Activated CD4-positive, alpha-beta T cell treated with anti-CD3 and anti-CD28 coated beads, Interleukin-2, amount 10 ng/mL, durations not matched to agents 7 days and 5 days (primary cell): ENCODE data around the gene TCF4. TPM values are rescaled to one million over a fixed set of nuclear protein-coding genes. Genes with fewer than 3 reads are reported as not detected.

Source experiments
- CTCF ChIA-PET: fragments of 350-600 bp; sonication (Branson Sonifier 250); formaldehyde crosslinking; loops from one replicate; lab custom pipeline; 2021; ENCODE audit warnings: antibody characterized with exemption; lab: Charles Lee
- POLR2A ChIA-PET: fragments of 350-600 bp; sonication (Branson Sonifier 250); formaldehyde crosslinking; loops from one replicate; lab custom pipeline; 2021; ENCODE audit warnings: antibody characterized with exemption; lab: Charles Lee
- DNase-seq: peaks from one replicate; pipeline ENCODE4 v3.0.0-alpha.2; 2020
- H3K27ac Mint-ChIP-seq: one replicate; pipeline ENCODE4 v1.8.0; 2021; ENCODE audit warnings: mild to moderate bottlenecking, moderate library complexity, mixed read lengths
- H3K27me3 Mint-ChIP-seq: one replicate; pipeline ENCODE4 v1.8.0; 2021; ENCODE audit warnings: mixed read lengths
- H3K36me3 Mint-ChIP-seq: one replicate; pipeline ENCODE4 v1.8.0; 2021; ENCODE audit warnings: low read depth, mixed read lengths
- H3K4me1 Mint-ChIP-seq: one replicate; pipeline ENCODE4 v1.8.0; 2021; ENCODE audit warnings: mixed read lengths
- H3K4me3 Mint-ChIP-seq: one replicate; pipeline ENCODE4 v1.8.0; 2021; ENCODE audit warnings: mild to moderate bottlenecking, moderate library complexity, mixed read lengths
- H3K9me3 Mint-ChIP-seq: one replicate; pipeline ENCODE4 v1.8.0; 2021; ENCODE audit warnings: mixed read lengths
- total RNA-seq, 2 experiments: library from RNA; stranded (reverse); gene quantifications; one replicate each; pipeline ENCODE4 v1.2.3, GENCODE V29; 2021

TCF4 gene
- total RNA-seq, 2 experiments from 2014 or later, result 1.7 to 2.4 TPM

DNA sequence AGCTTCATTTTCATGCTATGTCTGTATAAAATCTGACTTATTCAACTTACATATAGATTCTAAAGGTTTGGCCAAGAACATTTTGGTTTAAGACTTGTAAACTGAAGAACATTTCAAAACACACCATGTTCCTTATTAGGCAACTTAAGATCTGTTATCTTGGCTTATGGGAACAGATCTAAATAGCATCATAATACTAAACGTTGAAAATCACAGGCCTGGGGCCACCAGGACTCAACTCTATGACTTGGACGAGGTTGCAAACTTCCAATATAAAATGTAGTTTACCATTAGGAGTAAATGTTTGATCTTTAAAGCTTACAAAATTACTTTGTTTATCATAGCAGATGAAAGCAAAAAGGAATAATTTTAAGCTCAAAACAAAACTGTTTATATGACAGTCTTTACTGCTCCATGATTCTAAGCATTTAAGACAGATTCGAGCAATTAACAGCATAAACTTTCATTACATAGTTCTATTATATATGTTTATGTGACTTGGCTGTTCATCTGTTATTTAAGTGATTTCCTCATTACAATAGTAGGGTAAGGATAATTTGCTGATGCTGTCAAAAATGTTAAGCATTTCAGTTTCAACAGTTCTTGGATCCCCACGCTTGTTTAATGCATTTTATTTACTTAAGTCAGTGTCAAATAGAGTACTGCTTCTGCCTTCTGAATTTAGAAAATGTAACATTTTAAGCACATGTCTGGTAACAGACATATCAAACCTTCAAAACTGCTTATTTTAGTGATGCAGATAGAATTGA is 8.3 kb downstream of the TCF4 start:
- Mint-ChIP-seq H3K27ac (no peak overlapping the region), H3K9me3 (no peaks in the 10 kb centered on the region), H3K27me3 (peaks cover 8% of the 10 kb centered on the region), H3K4me1 (peaks cover 8% of the 10 kb centered on the region), H3K4me3 (no peak overlapping the region), H3K36me3 (no peaks in the 10 kb centered on the region)
- ChIA-PET POLR2A (no interaction called here), CTCF (no interaction called here)
- no peak for DNase-seq

DNA sequence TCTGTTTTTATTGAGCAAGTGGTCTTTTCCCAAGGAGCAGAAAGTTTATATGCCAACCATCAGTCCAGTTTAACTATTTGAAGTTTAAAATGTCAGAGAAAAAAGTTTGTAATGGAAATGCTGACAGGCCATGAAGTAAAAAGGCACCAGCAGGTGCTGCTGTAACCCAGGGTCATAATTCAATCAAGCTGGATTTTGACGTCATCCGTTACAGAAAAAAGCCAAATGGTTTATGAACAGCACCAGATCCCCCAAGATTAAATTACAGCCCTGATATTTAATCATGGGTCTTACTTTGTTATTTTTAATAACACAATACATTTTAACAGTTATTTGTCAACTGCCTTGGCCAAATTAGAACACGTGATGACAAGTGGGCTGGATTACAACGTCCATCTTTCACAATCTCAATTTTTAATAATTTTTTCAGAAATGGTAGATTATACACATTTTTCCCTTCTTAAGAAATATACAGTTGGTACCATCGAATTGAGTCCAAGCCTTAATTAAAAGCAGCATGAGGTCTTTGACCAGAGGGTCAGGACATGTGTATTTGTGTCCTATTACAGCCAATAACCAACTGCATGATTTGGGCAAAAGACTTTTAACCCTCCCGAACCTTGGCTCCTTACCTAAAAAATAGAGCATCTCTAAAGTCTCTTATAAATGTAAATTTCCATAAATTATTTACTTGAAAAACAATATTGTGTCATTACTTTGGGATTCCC is 10.0 kb downstream of the TCF4 start:
- CTCF ChIA-PET, result no interaction called here
- H3K36me3 Mint-ChIP-seq, result no peaks in the 10 kb centered on the region

DNA sequence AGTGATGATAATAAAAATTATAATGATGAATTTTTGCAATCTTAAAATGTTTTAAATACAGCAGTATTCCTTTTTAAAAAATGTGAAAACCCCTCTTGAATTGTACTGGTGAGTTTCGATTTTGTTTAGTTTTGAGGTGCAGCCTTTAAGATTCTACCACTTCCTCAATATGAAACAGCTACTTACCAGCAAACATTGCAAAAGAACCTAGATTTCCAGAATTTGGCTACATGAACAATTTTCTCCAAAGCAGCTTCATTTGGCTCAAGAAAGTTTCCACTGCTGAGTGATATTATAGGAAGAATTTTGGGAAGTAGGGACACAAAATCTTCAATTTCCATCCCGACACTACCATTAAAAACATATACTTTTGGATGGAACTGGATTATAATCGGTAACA is 12.0 kb downstream of the TCF4 start:
- no peaks in the 10 kb centered on the region for H3K27me3 Mint-ChIP-seq
- H3K36me3 Mint-ChIP-seq, result no peaks in the 10 kb centered on the region
- no peak overlapping the region for H3K27ac Mint-ChIP-seq
- POLR2A ChIA-PET, result no interaction called here
- no peak overlapping the region for H3K4me3 Mint-ChIP-seq
- H3K9me3 Mint-ChIP-seq, result no peaks in the 10 kb centered on the region
- DNase-seq, result no peak
- CTCF ChIA-PET, result no interaction called here
- peaks cover 8% of the 10 kb centered on the region for H3K4me1 Mint-ChIP-seq

More for the DNA sequence above, 10.0 kb downstream of the TCF4 start:
- Mint-ChIP-seq H3K27me3 (peaks cover 3% of the 10 kb centered on the region), H3K9me3 (no peaks in the 10 kb centered on the region), H3K27ac (no peak overlapping the region), H3K4me3 (no peak overlapping the region), H3K4me1 (peaks cover 8% of the 10 kb centered on the region)
- DNase-seq, result no peak
- POLR2A ChIA-PET, result no interaction called here

DNA sequence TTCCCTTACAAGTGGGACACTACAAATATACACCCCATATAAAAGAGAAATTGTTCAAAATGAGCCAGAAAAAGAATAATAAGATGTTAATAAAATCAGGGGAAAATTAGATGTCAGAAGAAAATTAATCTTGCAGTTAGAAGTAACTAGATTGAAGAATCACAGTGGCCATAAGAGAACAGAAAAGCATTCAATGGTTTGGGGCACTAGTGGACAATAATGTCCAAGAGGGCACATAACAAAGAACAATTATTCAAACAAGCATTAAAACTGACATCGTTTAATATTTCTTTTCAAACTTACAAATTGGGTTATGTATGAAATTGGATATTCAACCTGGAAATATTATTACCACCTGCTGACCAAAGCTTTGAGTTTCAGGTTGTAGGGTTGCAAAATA is 12.9 kb downstream of the TCF4 start:
- Mint-ChIP-seq H3K27me3 (no peaks in the 10 kb centered on the region), H3K4me1 (peaks cover 8% of the 10 kb centered on the region), H3K27ac (no peak overlapping the region), H3K36me3 (no peaks in the 10 kb centered on the region), H3K9me3 (no peaks in the 10 kb centered on the region), H3K4me3 (no peak overlapping the region)
- DNase-seq, result no peak
- CTCF ChIA-PET, result no interaction called here
- POLR2A ChIA-PET, result no interaction called here

DNA sequence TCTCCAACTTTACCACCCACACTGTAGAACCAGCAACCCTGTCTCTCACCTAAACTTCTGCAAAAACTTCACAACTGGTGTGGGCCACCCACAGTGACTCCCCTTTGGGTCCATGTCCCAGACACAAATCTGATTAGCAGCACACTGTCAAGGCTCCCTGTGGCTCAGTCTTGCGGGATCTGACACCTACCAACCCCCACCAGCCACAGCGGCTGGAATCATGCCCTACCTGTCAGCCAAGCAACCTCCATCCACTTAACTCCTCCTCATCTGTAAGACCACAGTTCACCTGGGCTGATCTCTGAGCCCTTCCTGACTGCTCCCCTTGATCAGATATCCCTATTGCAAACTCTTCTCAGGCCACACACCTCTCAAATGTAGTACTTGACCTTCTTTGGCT is 14.6 kb downstream of the TCF4 start:
- H3K27ac Mint-ChIP-seq, result no peak overlapping the region
- no peaks in the 10 kb centered on the region for H3K36me3 Mint-ChIP-seq
- ChIA-PET POLR2A (no interaction called here), CTCF (no interaction called here)
- H3K27me3 Mint-ChIP-seq, result peaks cover 1% of the 10 kb centered on the region
- H3K4me3 Mint-ChIP-seq, result no peak overlapping the region
- no peaks in the 10 kb centered on the region for H3K9me3 Mint-ChIP-seq
- peaks cover 8% of the 10 kb centered on the region for H3K4me1 Mint-ChIP-seq
- DNase-seq, result no peak

DNA sequence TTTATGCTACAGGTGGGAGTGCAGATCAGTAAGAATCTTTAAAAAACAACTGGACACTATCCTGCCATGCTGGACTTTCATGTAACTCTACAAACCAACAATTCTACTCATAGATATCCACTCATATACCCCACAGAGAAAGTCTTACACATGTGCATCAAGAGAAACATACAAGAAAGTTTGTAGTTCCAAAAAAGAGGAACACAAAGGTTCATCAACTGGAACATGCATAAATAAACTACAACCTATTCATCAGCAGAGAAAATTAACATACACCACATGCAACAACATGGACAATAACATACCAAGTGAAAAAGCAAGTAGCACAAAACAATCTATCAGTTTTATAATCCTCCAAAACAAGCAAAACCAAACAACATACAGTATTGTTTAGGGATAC is 17.0 kb downstream of the TCF4 start:
- peaks cover 1% of the 10 kb centered on the region for H3K27me3 Mint-ChIP-seq
- ChIA-PET CTCF (no interaction called here), POLR2A (no interaction called here)
- no peak for DNase-seq
- peaks cover 2% of the 10 kb centered on the region for H3K4me1 Mint-ChIP-seq
- H3K27ac Mint-ChIP-seq, result no peak overlapping the region
- H3K36me3 Mint-ChIP-seq, result no peaks in the 10 kb centered on the region
- H3K9me3 Mint-ChIP-seq, result no peaks in the 10 kb centered on the region
- H3K4me3 Mint-ChIP-seq, result no peak overlapping the region

DNA sequence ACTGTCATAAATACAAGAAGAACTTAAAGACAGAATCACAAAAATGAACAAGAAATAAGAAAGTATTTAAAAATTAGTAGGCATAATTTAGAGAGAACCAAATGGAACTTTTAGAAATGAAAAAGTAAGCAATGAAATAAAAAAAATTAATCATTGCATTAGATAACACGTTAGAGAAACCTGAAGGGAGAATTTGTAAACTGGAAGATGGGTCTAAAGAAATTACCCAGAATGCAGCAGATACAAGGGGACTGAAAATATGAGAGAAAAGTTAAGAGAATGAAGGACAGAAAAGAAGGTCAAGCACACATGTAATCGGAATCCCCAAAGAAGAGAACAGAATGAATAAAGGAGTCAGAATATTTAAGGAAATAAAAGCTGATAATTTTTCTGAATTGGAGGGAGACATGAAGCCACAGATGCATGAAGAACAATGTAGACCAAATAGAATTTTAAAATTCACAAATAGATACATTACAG is 21.5 kb downstream of the TCF4 start:
- Mint-ChIP-seq H3K27me3 (peaks cover 1% of the 10 kb centered on the region), H3K9me3 (no peaks in the 10 kb centered on the region), H3K27ac (no peak overlapping the region), H3K36me3 (no peaks in the 10 kb centered on the region), H3K4me1 (no peaks in the 10 kb centered on the region), H3K4me3 (no peak overlapping the region)
- CTCF ChIA-PET, result no interaction called here
- no peak for DNase-seq
- POLR2A ChIA-PET, result no interaction called here

DNA sequence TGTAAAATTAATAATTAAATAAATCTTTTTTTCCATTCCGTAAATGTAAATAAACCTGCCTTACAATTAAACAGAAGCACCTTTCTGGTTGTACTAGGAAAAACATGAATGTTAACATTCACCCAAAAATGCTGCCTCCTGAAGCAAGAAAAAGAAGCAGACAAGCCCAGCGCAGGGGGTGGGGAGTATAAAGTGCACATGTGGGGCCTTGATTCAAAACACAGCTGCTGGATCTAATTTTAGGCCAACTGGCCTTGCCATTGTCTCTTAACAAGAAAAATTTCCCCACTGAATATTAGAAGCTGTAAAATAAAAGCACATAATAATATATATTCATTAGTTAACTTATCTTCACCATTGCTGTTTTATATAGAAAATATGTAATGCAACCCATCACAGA is 28.3 kb downstream of the TCF4 start:
- Mint-ChIP-seq H3K27me3 (no peaks in the 10 kb centered on the region), H3K27ac (no peak overlapping the region), H3K36me3 (no peaks in the 10 kb centered on the region), H3K9me3 (no peaks in the 10 kb centered on the region), H3K4me1 (no peaks in the 10 kb centered on the region), H3K4me3 (no peak overlapping the region)
- CTCF ChIA-PET, result no interaction called here
- POLR2A ChIA-PET, result no interaction called here
- DNase-seq, result no peak

DNA sequence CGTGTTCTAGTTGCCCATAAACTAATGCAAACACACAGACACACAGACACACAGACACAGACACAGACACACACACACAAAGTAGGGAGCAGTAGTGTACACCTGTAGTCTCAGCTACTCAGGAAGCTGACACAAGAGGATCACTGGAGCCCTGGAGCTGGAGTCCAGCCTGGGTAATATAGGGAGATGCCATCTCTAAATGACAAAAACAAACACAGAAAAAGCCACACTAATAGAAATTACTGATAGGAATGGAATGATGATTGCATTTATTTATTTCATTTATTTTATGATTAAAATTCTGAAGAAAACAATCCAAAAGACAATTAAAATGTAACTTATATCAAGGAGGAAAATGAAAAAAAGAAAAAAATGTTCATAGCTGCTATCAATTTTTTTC is 30.8 kb downstream of the TCF4 start:
- Mint-ChIP-seq H3K9me3 (no peaks in the 10 kb centered on the region), H3K27ac (no peak overlapping the region), H3K4me3 (no peak overlapping the region), H3K27me3 (no peaks in the 10 kb centered on the region), H3K36me3 (no peaks in the 10 kb centered on the region), H3K4me1 (no peaks in the 10 kb centered on the region)
- no peak for DNase-seq
- ChIA-PET CTCF (no interaction called here), POLR2A (no interaction called here)

DNA sequence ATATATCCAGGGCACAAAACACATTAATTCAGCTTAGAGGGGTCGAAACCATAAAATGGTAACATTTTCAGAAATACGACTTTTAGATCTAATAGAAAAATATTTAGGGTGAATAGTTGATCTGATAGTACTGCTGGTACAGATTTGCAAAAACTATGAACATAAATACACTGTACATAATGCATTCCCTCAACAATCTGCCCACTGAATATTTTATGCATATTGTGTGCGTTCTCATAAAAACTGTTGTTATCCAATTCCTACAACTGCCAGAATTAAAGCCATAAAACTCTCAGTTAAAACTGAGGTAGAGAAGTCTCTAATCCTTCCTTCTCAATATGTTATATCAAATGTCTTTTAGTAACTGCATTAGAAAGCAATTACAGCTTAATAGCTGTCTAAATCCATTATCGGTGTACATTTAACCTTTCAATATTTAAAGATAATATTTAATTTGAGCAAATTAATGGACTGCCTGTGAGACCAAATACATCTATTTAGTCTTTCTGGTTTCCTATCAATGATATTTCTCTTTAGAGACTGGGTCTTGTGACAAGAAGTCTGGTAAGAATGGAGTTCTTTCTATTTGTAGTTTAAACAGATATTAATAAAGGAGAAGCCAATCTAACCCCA is 32.5 kb downstream of the TCF4 start:
- H3K9me3 Mint-ChIP-seq, result no peaks in the 10 kb centered on the region
- no peaks in the 10 kb centered on the region for H3K27me3 Mint-ChIP-seq

DNA sequence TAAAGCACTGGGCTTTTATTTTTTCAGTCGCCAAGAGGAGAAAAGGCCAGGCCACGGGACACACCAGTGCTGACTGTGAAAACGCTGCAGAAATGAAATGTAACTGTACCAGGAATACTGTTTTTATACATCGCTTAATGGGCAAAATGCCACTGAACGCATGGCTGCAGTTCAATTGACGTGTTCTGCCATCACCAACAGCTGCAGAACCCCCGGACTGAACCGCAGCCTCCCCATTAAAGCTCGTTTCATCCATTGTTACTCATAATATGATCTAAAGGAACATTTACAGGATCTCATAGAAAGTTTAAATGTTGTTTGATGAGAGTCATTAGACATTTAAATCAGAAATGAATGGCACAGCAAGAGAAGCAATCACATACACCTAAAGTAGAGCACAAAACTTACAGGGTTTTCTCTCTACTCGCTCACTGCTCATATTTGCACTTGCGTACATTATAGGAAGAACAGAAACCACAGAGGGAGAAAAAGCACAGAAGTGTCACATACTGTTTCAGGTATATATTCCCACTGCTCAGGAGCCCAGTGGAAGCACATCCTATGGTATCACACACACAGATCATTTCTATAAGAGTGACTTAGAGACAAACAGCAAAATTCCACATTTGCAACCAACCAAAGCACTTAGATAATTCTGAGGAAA is 35.3 kb downstream of the TCF4 start:
- ChIA-PET POLR2A (no interaction called here), CTCF (no interaction called here)
- Mint-ChIP-seq H3K27me3 (peaks cover 1% of the 10 kb centered on the region), H3K4me3 (no peak overlapping the region), H3K9me3 (no peaks in the 10 kb centered on the region), H3K36me3 (no peaks in the 10 kb centered on the region), H3K4me1 (no peaks in the 10 kb centered on the region), H3K27ac (no peak overlapping the region)
- DNase-seq, result no peak

More for the DNA sequence above, 32.5 kb downstream of the TCF4 start:
- DNase-seq, result no peak
- CTCF ChIA-PET, result no interaction called here
- Mint-ChIP-seq H3K36me3 (no peaks in the 10 kb centered on the region), H3K4me3 (no peak overlapping the region), H3K27ac (no peak overlapping the region), H3K4me1 (no peaks in the 10 kb centered on the region)
- POLR2A ChIA-PET, result no interaction called here

DNA sequence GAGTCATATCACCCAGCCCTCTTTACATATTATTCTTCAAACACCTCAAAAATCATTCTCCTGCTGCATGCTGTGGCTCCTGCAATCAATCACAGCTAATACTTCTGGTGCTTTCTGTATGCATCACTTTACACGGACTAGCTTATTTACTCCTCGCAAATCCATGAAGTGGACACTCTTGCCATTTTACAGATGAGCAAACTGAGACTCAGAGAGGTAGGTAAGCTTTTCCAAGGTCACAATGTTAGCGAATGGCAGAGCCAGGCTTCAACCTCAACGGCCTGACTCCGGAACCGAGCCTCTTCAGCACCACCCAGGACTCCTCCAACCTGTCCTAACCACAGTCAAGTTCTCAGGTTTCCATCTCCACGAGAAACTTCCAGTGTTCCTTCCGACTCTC is 36.8 kb downstream of the TCF4 start:
- Mint-ChIP-seq H3K27ac (no peak overlapping the region), H3K9me3 (no peaks in the 10 kb centered on the region), H3K4me1 (no peaks in the 10 kb centered on the region), H3K27me3 (peaks cover 1% of the 10 kb centered on the region), H3K4me3 (no peak overlapping the region), H3K36me3 (no peaks in the 10 kb centered on the region)
- ChIA-PET CTCF (interaction anchor here (0.5 kb wide), 1 partner anchor 14 kb away, joined by 3 read pairs; no protein-coding TSS in a partner anchor), POLR2A (no interaction called here)
- DNase-seq, result no peak

DNA sequence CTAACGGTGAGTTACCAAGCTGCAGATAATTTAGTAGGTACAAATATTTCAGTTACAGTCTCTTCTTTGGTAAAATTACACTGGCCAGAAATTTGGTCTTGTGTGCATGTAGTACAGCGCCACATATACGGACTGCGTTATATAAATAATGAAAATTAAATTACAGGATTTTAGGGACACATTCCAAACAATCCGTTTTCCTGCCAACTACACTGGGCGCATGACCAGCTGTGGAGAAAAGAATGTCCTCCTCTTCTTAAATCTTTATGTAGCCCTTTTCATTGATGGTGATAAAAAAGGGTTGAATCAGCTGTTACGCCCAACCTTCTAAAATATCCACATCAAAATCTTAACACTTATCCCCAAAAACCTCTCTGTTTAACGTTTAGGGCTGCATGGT is 37.5 kb downstream of the TCF4 start:
- Mint-ChIP-seq H3K27ac (no peak overlapping the region), H3K4me1 (no peaks in the 10 kb centered on the region), H3K4me3 (no peak overlapping the region), H3K9me3 (no peaks in the 10 kb centered on the region), H3K36me3 (no peaks in the 10 kb centered on the region), H3K27me3 (peaks cover 1% of the 10 kb centered on the region)
- CTCF ChIA-PET, result no interaction called here
- DNase-seq, result no peak
- POLR2A ChIA-PET, result no interaction called here
